Ureter (tissue), 1 donor: ENCODE measurements around the gene KIF26B. TPM values are rescaled to one million over a fixed set of nuclear protein-coding genes. Genes with fewer than 3 reads are reported as not detected.
"Not testable (repeated sequence)": the region's sequence is repeated elsewhere in the genome, so short reads cannot be mapped to it uniquely, and the experiment has no call there.

Source experiments
- DNase-seq: peaks from one replicate; pipeline ENCODE4 v3.0.0-alpha.2; 2020; ENCODE audit warnings: low spot score
- total RNA-seq: library from RNA; stranded (reverse); gene quantifications from one replicate; pipeline ENCODE4 v1.2.4, GENCODE V29; 2023
- donor health status: DM: yes; HTN: yes; CAD: no.

KIF26B gene
- total RNA-seq, 1 donor from 2014 or later, result 8.0 TPM

DNA sequence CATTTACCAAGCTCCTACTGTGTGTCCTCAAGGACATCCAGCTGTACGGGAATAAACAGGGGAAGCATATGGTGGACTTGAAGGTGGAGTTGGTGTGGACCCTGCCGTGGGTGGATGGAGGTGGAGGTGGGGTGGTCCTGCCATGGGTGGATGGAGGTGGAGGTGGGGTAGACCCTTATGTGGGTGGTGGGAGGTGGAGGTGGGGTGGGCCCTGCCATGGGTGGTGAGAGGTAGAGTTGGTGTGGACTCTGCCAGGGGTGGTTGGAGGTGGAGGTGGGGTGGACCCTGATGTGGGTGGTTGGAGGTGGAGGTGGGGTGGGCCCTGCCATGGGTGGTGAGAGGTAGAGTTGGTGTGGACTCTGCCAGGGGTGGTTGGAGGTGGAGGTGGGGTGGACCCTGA is 169.0 kb downstream of the KIF26B start:
- DNase-seq, result not testable (repeated sequence)

DNA sequence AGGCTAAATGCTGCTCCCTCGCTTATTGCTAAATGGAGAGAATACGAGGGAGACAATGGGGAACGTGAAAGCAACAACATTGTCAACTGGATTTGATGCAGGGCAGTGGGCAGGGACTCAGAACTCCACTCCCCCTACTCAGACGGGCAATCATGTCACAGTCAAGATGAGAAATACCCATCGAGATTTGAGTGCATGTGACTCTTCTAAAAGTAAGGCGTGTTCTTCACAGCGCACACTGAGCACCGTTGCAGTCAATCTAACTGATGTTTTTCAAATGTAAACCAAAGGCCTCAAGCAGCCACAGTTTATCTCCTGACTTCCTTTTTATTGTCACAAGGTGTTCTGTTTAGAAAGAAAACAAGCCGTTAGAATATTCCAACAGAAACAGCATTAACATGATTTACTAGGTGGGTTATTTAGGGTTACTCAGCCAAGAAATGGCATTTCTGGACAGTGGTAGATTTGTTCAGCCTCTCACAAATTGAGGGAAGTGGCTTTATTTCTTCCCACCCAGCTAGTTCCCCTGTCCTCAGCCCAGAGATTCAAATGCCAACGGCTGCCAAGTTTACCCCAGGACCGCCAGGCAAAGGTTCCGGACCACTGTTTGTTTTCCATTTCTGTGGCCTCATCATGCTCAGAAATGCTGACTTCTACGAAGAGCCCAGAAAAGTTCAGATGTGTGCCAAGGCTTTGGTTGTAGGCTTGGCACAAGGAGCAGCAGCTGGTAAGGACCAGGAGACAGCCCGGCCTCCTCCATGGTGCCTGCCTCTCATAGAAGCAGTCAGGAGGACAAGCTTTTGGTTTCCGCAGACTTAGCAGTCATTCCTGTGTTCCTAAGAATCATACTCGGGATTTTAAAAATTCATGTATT is 171.4 kb downstream of the KIF26B start:
- no peak for DNase-seq

DNA sequence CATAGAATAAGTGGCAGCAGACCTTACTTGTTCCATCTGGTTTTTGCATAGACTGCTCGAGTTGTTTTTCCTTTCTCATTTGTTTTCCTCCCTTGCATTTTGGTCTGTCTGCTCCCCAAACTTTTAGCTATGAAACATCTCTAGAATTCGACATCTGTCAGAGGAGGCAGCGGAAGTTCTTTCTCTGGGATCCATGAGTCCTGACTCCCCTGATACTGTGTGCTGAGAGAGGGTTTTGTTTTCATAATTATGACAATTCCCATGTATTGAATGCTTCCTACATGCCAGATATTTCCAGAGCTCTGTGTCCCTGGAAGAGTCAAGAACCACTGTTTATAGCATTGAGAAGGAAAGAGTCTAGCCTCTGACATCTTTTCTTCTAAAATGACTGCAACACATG is 172.6 kb downstream of the KIF26B start:
- no peak for DNase-seq

DNA sequence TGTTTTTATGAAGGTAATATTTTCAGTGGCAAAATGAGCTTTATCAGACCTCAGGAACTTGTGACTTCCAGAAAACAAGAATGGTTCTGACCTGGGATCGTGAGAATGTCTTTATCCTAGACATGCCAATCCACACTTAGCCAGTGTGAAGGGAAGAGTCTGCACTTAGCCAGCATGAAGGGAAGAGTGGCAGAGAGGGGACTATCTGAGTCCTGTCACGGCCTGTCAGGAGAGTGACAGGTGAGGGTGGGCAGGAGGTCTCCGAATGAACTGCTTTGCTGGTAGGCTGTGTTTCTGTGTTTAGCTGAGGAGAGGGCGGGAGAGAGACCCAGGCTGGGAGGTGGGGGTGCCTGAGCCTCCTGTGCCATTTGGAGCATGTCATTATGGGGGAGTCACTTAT is 173.1 kb downstream of the KIF26B start:
- DNase-seq, result no peak

DNA sequence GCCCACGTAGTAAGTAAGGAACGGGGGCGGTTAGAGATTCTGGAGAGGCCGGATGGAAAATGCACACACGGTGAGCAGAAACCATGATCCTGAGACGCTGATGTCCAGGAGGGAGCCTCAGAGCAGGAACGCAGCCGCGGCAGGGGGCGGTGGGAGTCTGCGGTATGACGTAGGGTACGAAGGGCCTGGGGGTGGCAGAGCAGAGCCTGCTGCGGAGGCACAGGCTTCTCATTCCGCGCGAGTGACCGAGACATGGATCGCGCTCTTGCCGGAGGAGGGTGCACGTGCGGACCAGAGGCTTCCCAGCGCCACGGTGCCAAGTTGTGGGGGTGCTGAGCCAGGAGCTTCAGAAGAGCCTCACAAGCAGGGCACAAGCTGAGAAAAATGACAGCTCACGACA is 176.2 kb downstream of the KIF26B start:
- DNase-seq, result no peak

DNA sequence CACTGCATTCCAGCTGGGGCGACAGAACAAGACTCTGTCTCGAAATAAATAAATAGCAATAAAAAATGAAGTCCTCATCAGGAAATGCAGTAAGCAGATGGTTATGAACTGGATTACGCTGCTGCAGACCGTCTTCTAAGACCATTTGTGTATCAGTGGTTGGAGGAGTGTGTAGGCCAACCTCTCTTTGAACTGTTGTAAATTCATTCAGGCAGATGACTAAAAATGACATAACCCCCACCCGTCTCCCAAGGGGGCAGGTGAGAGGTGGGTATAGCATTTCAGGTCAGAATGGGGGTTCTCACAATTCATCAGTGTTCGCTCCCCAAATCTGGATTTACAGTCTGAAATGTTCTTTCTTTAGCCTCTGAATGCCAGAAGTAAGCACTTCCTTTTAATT is 177.3 kb downstream of the KIF26B start:
- no peak for DNase-seq

DNA sequence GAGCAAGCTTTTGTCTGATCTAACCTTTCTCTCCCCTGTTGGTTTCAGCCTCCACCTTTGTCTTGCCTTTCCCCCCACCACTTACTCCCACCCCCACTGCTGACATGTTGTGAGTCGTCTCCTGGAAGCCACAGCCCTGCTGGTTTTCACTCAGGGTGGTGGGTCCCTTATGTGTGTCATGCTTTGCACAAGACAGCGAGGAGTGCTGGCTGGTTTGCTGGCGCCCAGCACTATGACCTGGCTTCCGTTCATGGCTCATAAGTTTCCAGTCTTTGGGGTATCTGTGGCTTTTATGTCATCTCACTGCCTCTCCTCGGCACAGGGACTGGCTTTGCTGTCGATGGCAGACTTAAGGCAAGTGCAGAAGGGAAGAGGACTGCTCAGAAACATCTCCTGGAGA is 177.7 kb downstream of the KIF26B start:
- DNase-seq, result no peak

DNA sequence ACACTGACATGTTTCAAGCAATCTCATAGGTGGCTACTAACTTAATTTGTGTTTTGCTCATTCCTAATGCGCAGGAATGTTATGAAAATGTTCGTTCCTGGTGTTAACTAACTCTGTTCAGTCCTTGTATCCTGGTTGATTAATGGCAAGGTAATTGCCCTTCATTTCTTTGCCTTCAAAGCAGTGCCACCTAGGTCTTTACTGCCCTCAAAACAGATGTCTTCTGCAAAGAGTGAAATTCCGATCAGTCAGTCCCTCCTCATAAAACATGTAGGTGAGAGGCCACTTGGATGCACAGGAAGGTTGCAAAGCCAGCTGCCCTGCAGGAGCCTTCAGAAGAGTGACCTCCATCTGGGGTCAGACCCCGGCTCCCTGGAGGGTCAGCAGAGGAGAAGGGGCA is 179.4 kb downstream of the KIF26B start:
- DNase-seq, result no peak

DNA sequence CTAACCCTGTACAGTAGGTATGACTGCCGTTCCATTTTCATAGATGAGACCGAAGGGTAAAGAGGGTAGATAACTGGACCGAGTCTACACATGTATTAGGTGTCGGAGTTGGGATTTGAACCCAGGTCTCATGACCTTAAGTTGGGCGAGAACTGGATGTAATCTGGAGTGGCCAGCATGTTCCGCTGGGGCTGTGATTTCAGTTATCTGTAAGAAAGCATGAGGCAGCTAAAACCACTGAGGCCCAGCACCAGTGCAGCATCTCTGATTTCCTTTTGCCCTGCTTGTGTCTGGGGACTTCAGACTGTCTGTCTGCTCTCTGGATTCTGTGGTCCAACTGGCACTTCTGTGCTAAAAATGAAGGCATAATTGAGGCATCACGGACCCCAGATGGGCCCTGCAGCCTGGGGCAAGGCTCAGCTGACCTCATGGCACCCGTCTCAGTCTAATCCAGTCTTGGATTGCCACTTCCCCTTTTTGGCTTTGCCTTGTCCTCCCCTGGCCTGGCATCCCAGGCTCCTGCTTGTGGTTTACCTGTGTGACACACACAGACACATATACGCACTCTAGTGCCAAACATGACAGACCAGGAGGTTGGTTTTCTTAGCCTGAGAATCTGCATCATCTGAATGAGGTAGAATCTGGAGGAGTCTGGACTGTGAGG is 180.2 kb downstream of the KIF26B start:
- no peak for DNase-seq

DNA sequence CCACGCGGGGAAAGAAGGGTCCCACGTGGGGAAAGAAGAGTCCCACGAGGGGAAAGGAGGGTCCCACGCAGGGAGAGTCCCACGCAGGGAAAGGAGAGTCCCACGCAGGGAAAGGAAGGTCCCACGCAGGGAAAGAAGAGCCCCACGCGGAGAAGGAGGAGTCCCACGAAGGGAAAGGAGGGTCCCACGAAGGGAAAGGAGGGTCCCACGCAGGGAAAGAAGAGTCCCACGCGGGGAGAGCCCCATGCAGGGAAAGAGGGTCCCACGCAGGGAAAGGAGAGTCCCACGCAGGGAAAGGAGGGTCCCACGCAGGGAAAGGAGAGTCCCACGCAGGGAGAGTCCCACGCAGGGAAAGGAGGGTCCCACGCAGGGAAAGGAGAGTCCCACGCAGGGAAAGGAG is 180.9 kb downstream of the KIF26B start:
- not testable (repeated sequence) for DNase-seq

DNA sequence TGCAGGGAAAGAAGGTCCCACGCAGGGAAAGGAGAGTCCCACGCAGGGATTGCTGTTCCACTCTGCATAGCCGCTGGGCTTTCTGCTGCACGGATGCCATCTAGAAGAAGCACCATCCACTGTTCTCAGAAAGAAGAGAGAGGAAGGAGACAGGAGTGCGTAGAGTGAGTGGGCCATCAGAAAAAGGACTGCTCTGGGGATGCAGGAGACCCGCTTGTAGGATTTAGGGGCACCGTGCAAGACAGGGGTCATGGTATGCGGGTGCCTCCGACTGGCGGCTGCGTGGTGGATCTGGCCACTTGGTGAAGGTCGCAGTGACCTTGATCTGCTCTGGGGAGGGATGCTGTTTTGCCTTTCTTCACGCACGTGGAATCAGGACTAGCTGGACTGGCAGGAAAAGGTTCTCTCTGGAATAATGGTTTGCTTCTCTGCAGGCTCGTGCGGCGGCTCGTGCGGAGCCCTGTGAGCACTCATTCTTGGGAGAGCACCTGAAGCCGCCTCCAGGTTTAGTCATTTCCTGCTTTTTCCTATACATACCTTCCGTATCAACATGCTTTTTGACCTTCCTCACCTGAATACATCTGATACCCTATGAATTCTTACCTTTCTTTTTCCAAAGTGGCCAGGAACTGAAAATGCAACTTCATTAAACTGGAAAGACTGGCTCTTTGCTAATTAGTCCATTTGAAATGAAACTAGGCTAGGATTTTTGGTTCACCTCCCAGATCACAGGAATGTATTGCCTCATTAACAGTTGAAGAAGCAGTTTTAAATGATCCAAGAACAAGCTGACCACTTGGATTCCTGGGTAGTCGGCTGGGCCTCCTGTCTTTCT is 181.6 kb downstream of the KIF26B start:
- no peak for DNase-seq

DNA sequence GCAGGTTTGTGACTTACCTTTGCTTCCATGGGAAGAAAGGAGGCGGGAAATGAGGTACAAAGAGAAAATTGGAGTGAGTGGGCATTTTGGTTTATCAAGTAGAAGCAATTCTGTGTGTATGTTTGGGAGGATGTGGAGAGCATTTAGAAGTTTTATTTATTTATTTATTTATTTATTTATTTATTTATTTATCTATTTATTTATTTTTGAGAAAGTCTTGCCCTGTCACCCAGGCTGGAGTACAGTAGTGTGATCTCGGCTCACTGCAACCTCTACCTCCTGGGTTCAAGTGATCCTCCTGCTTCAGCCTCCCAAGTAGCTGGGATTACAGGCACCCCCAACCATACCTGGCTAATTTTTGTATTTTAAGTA is 182.2 kb downstream of the KIF26B start:
- DNase-seq, result not testable (repeated sequence)

DNA sequence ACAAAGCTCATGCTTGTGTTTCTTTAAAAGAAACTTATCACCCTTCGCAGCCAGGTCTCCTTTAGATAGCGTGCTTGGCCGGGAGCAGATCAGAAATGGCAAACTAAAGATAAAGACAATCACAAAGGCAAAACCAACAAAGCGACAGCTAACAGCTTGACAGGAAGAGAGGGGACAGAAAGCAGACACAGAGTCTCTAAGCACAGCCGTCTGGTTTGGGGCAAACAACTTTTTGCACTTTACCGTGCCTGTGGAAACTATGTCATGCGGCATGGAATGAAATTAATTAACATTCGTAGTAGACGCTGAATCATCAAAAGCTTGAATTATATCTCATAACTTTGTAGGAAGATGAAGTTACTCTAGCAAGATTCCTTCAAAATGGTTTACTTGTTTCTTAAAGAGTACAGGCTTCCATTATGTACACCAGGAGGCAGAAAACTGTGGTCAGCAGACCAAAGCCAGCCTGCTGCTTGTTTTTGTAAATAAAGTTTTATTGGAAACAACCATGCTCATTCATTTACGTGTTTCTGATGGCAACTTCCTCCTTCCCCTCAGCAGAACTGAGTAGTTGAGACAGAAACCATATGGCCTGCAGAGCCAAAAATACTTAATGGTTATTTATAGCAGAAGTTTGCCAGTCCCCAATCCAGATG is 183.2 kb downstream of the KIF26B start:
- DNase-seq, result no peak

DNA sequence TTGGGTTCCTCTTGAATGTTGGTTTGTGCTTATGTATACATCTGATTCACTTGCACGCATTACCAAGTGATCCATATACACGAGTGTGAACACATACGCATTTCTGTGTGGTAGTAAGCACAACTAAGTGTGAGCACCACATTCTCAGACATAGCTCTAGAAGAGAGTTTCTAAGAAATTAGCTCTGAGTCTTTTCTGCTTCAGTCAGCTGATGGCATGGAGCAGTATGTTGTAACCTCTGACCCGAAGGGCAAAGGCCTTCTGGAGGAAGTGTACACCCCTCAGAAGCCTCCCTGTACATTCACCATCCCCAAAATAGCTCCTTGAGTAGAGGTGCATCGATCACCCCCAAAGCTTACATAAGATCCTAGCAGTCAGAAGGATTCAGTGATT is 183.7 kb downstream of the KIF26B start:
- DNase-seq, result no peak

DNA sequence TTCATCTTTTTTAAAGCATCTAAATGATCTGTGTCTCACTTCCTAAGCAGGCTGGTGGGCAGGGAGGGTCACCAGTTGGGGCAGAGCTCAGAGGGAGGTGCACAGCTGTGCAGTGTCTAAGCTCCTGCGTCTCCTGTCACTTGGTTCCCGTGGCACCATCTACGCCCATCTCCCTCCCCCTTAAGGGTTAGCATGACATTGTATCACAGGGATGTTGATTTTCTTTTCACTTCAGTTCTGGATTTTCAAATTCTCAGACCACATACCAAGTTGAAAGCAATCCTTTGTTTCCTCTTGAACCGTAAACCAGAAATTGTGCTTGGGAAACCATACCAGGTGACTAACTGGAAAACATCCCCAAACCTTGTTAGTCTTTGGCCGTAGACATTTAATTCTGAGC is 187.0 kb downstream of the KIF26B start:
- DNase-seq, result no peak

DNA sequence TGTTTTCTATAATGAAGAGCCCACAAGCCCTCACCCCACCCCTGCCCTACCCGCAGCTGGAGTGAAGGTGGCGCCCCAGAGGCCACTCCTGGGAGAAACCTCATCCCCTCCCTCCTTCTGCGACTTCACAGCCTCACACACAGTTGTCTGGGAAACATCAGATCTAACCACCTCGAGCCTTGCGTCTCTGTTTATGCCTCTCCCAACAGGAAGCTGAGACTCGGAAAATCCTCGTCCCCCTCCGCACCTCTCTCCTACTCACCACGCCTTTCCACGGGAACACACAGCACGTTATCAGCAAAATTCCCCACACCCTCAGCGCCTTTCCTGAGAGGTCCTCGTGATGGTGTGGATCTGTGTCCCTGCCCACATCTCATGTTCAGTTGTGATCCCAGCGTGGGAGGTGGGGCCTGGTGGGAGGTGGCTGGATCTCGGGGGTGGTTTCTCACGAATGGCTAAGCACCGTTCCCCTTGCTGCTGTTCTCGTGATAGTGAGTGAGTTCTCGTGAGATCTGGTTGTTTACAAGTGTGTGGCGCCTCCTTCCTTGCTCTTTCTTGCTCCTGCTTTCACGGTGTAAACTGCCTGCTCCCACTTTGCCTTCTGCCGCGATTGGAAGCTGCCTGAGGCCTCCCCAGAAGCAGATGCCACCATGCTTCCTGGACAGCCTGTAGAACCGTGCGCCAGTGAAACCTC is 190.6 kb downstream of the KIF26B start:
- no peak for DNase-seq

DNA sequence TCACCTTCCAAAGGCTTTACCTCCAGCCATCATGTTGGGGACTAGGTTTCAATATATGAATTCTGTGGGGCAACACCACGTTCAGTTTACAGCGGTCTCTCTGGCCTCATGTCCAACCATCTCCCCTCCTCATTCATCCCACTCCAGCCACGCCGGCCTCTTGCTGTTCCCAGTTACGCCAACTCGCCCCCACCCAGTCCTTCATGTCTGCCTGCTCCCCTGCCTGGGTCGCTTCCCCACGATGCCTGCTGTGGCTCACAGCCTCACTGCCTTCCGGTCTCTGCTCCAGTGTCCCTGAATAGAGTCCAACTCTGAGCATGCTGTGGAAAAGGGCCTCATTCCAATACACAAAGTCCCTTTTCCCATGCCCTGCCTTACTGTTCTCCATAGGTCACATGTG is 193.8 kb downstream of the KIF26B start:
- DNase-seq, result no peak

DNA sequence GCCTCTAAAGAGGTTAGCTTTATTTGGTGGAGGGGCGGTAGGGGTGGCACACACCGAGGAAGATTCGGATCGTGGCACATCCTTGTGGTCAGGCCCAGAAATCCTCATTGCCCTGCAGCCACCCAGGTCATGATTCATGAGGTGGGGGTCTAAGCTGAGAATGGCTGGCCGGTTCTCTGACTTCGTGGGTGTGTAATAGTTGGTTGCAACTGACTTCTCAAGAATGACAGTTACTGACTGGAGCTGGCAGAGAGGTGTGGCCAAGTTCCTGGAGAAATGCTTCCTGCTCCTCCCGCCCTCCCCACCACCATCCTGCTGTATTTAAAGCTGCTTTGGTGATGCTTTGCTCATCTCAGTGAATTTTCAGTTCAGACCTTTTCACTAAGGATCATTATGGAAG is 198.6 kb downstream of the KIF26B start:
- DNase-seq, result no peak

DNA sequence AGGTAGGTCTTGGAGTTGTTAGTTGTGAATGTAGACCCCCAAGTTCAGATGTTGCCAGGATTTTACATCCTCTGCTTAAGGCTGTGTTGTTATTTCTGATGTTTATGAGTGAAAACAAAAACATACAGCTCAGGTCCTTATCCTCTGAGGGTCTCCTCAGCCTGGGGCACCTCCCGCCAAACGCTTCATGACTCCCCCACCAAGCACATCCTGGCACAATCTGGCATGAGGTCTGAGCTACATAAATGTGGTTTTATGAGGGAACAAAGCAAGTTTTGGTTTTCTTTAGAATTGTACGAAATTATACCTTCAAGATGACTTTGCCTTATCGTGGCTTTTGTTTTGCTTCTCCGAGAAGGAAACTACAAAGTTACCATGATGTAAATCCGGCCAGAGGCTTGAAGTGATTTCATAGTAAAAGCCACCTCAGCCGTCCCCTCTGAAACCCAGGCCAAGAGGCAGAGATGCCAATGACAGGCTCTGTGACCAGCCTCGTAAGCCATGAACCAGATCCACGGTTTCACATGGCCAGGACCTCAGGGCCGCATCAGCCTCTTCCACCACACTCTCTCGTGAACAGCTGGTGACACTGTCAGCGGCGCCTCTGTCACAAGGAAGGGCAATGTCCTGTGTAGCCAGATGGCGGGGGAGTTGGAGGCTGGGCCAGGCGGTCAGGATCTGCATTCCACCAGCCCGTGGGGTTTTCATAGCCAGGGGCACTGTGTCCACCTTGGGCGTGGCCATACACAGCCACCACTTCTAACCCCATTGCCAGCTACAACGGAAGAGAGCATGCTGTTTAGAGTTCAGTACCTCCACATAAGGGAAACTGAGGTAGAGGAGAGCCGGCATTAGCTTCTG is 199.4 kb downstream of the KIF26B start:
- no peak for DNase-seq

DNA sequence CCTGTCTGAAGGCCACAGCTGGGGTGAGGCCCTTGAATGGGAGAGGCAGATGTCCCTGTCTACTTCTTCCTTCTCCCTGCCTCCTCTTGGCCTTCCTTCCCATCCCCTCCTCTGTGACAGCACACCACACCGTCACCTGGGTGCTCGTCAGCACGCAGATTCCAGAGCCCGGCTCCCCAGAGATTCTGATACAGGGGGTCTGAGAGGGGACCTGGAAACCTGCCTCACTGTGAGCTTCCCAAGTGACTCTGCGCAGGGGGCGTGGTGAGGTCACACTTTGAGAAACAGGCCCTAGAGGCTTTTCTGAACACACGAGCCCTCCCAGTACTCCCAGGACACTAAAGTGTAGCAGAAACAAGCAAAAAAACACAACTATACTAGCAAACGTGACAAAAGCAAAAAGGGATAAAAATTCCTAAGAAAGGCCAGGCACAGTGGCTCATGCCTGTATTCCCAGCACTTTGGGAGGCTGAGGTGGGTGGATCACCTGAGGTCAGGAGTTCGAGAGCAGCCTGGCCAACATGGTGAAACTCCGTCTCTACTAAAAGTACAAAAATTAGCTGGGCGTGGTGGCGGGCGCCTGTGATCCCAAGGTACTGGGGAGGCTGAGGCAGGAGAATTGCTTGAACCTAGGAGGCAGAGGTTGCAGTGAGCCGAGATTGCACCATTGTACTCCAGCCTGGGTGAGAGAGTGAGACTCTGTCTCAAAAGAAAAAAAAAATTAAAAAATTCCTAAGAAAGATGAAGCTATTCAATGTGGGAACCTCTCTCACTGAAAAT is 201.3 kb downstream of the KIF26B start:
- DNase-seq, result not testable (repeated sequence)
